Stimulated activated CD8-positive, alpha-beta memory T cell treated with anti-CD3 and anti-CD28 coated beads, Interleukin-7, amount 100 ng/mL, for 4 hours (primary cell): ENCODE data around the gene SERPINB6.
"Not testable (repeated sequence)": the region's sequence is repeated elsewhere in the genome, so short reads cannot be mapped to it uniquely, and the experiment has no call there.

Experiments
- DNase-seq, 2 donors: peaks; one replicate each; pipeline ENCODE4 v3.0.0-alpha.2; 2020; ENCODE audit warnings: low read depth in 2 of 2

The SERPINB6 gene

GRCh38 chr6:2913621-2914317 is 57.6 kb downstream of the SERPINB6 start:
- no peak for DNase-seq

- no peak for DNase-seq
These were observed 60.2 kb downstream of the SERPINB6 start for GRCh38 chr6:2911171-2911570.

DNA sequence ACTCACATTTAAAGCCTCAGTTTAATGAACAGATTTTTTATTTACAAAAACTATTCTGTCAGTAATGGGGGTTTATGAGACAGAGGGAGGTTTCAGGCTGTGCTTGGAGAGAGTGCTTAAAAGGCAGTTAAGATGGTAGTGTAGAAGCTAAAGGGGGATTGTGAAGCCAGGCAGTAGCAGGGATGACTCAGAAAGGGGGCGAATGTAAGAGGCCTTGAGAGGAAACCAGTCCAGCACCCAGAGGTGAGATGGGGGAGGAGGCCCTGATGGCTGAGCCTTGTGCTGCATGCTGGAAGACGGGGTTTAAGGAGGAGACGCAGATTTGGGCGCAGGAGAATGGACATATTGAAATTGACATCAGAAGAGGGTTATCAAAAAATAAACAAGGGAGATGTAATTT is 61.6 kb downstream of the SERPINB6 start:
- DNase-seq, result no peak

- DNase-seq, result not testable (repeated sequence)
These were observed 62.2 kb downstream of the SERPINB6 start for GRCh38 chr6:2909051-2909606.

DNA sequence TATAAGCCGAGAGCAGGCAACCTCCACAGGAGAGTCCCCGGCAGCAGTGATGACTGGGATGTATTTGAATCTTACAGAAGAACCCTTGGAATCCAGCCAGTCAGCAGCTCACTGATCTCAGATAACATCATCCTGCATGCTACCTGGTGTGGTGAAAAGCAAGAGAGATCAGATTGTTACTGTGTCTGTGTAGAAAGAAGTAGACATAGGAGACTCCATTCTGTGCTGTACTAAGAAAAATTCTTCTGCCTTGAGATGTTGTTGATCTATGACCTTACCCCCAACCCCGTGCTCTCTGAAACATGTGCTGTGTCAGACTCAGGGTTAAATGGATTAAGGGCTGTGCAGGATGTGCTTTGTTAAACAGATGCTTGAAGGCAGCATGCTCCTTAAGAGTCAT is 62.9 kb downstream of the SERPINB6 start:
- DNase-seq, result not testable (repeated sequence)

GRCh38 chr6:2903411-2904185 is 67.8 kb downstream of the SERPINB6 start:
- not testable (repeated sequence) for DNase-seq

DNA sequence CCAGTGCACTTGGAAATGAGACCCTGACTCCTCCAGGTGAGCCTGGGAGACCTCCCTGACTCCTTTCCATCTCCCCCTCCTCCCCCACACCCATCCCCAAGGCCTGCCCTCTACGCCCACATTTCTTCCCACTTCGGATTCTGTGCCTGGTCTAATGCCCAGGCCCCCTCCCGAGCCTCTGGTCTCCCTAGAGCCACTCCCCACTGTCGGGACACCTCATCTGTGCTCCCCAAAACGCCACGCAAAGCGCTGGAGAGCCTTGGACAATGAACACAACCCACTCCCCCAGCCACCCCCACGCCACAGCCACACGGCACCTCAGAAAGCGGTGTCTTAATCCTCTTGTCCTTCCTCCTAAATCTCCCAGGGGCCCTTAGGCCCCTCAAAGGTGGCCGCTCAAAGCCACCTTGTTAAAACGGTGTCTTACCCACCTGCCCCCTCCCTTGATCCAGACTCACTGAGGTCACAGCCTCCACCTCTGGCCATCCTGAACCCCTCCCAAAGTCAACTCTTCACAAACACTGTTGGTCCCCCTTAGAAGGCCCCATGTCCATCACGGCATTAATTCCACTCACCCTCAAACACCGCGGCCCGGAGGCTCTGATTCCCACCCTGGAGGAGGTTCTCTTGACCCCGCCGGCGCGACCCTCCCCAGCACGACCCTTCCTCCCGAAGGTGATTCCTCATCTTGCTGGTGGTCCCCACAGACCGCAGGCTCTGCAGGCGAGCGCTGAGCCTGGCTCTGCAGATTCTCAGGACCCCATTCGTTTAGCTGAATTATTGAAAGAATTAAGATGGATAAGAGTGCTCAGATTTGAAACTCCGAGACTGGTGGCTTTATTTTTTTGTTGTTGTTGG is 69.5 kb downstream of the SERPINB6 start:
- not testable (repeated sequence) for DNase-seq

GRCh38 chr6:2900821-2901644 is 70.3 kb downstream of the SERPINB6 start:
- DNase-seq, result no peak

DNA sequence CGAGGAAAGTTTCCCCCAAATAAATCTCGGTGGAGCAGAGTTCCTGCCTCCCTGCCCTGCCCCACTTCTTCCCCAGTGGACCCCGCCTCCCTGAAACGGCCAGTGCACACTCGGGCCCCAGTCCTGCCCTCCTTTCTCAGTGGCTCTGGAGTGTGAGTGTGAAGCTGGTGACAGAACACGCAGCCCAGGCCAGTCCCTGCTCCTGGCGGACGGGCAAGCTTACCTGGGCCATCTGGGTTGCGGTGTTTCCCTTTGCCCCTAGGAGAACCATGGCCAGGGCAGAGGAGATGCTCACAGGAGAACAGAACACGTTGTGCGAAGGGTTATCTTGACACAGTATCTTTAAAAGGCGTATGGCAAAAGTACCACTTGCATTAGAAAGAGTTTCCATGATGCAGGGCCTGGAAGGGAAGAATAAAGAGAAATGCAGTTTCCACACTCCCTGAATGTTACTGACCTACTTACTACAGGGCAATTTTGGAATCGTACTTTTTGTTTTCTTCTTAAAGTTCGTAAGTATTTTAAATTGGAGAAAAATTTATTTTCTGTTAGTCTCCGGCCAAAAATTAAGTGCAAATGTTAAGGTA is 71.1 kb downstream of the SERPINB6 start:
- DNase-seq, result no peak

DNA sequence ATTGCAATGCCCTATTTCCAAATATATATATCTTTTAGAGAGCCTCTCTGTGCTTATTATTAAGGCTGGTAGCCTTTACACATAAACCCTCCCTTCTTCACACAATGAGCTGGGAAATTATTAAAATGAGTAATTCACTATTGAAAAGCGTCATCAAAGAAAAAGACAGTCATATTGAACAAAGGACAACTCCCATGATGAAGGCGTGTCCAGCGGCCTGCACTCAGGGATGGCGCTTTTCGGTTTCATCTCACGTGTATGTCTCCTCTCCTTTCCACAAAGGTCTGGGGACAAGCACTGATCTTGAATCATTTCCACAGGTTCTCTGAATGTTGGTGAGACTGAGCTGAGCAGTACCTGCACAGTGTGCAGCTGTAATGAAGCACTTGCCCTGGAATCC is 71.8 kb downstream of the SERPINB6 start:
- DNase-seq, result no peak
